Measurements from ENCODE around the gene HOXA7. TPM values are rescaled to one million over a fixed set of nuclear protein-coding genes. Genes with fewer than 3 reads are reported as not detected.

HOXA7 gene
- total RNA-seq, 4 donors from 2014 or later, result 8.7 to 16.9 (median 11.3) TPM

DNA sequence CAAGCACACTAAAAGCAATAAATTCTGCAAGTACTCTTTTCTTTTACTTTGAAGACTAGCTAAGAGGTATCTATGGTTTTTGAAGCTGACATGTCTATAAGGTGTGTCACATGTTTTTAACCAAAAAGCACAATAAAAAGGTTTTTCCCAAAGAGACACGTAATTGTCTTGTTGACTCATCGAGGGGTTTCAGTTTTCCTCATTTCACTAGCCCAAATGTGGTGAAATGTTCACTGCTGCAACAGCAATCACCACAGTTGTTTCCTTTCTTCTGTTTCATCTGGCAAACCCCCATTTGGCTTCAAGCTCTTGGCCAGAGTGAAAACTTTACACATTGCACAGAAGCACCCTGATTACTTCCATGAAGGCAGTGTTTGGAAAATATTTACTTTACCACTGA, 22.1 kb downstream of the HOXA7 start:
- 34 to 40% methylated on average over 2 of the region's 2 CpGs for WGBS, 2 donors

DNA sequence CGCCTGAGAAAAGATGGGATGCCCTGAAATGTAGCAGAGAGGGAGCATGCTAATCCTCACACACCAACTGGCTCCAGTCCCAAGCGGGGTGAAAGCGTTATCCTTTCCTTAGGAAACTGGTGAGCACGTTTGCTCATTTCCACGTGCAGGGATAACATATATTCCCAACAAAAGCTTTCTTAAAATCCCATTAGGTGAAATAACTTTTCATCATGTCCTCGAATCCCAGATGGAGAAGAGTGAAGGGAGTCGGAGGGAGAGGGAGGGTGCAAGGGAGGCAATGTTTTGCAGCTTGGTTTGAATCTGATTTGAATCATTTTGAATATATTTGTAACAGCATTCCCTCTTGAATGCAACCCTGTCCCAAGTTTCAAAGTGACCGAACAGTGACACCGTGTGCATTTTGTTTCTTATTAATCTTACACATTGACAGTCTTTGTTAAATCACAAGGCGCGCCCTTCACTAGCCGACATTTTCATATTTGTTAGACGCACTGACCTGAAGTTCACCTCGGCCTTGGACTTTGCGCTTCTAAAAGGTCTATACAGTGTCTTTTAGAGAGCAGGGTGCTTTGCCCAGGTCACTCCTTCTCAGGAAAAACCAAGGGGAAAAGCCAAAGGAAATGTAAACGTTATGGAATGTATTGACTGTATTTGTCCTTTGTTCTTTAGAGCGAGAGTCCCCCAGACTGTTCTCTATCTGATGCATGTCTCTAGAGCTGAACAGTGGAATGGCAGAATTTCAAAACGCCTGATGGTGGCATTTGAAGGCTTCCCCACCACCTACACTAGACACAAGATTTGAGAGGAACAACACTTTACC, 22.9 kb downstream of the HOXA7 start:
- H3K27ac ChIP-seq, result peak overlapping the region in 3 of 4 donors; percentile 6 to 57 (median 34)
- 47 to 53% methylated on average over 18 of the region's 18 CpGs for WGBS, 2 donors
- no peak for DNase-seq (ENCODE audit: low spot score in 2 of 2)

More for the DNA sequence above, 22.1 kb downstream of the HOXA7 start:
- H3K36me3 ChIP-seq, result peaks cover 0 to 2% (median 0%) of the 10 kb centered on the region in 3 donors
- peak overlapping the region in 3 of 4 donors; percentile 6 to 57 (median 34) for H3K27ac ChIP-seq
- no peak overlapping the region for H3K4me3 ChIP-seq
- H3K27me3 ChIP-seq, result peaks cover 0 to 60% of the 10 kb centered on the region in 2 donors
- peak in 1 of 2 donors; percentile 78 for DNase-seq (ENCODE audit: low spot score in 2 of 2)
- H3K9me3 ChIP-seq, result no peaks in the 10 kb centered on the region
- TF ChIP-seq, protein P1, sequence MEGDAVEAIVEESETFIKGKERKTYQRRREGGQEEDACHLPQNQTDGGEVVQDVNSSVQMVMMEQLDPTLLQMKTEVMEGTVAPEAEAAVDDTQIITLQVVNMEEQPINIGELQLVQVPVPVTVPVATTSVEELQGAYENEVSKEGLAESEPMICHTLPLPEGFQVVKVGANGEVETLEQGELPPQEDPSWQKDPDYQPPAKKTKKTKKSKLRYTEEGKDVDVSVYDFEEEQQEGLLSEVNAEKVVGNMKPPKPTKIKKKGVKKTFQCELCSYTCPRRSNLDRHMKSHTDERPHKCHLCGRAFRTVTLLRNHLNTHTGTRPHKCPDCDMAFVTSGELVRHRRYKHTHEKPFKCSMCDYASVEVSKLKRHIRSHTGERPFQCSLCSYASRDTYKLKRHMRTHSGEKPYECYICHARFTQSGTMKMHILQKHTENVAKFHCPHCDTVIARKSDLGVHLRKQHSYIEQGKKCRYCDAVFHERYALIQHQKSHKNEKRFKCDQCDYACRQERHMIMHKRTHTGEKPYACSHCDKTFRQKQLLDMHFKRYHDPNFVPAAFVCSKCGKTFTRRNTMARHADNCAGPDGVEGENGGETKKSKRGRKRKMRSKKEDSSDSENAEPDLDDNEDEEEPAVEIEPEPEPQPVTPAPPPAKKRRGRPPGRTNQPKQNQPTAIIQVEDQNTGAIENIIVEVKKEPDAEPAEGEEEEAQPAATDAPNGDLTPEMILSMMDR (IDR thresholded peaks at IDR 0.05), result no peak
- peak in 1 of 2 donors; percentile 67 for TF ChIP-seq EP300 (IDR thresholded peaks at IDR 0.05)
- peaks cover 0 to 82% (median 22%) of the 10 kb centered on the region in 4 donors for H3K4me1 ChIP-seq

DNA sequence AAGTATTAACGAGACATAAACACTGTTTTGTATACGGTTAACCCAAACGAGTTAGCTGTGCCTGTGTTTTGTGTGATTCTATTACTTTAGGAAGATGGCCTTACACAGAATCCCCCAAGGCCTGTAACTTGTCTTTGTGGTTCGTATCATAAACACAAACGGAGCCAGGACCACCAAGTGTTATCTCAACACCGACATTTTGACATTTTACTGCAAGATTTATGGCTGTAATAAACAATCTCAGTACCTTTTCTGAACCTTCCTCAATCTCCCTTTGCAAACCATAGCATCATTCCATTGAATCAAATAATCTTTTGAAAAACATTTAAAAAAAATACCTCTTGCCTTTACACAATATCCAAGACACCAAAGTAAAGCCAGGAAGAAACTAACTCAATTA, 23.5 kb downstream of the HOXA7 start:
- H3K27ac ChIP-seq, result no peak overlapping the region

More for the DNA sequence above, 22.9 kb downstream of the HOXA7 start:
- Histone ChIP-seq H3K4me3 (no peak overlapping the region), H3K9me3 (no peaks in the 10 kb centered on the region), H3K36me3 (no peaks in the 10 kb centered on the region), H3K27me3 (peaks cover 0 to 61% of the 10 kb centered on the region in 2 donors), H3K4me1 (peaks cover 0 to 83% (median 22%) of the 10 kb centered on the region in 4 donors)
- TF ChIP-seq, protein P1 (IDR thresholded peaks at IDR 0.05), result no peak
- TF ChIP-seq POLR2A (IDR thresholded peaks at IDR 0.05), result no peak
- TF ChIP-seq EP300 (IDR thresholded peaks at IDR 0.05), result no peak

DNA sequence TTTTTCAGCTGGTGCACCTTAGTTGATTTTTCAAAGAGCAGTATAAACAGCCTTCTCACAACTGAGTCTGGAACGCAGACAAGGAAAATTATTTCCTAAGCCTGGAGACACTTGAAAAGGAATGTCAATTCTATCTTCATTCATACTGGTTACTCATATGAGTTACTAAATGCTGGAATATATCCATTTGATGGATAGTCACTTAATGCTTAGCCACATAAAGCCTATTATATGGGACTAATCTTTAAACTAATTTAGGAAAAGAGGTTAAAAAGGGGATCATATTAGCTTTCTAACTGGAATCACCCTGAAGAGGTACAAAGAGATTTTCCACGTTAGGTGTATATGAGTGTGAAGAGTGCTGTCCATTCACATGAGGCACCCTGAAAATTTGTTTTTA, 24.3 kb downstream of the HOXA7 start:
- Histone ChIP-seq H3K27me3 (peaks cover 0 to 66% of the 10 kb centered on the region in 2 donors), H3K4me3 (no peak overlapping the region), H3K27ac (no peak overlapping the region), H3K4me1 (peaks cover 0 to 84% (median 20%) of the 10 kb centered on the region in 4 donors), H3K36me3 (no peaks in the 10 kb centered on the region), H3K9me3 (no peaks in the 10 kb centered on the region)
- 82 to 85% methylated on average over 2 of the region's 2 CpGs for WGBS, 2 donors
- TF ChIP-seq POLR2A (IDR thresholded peaks at IDR 0.05), result no peak
- TF ChIP-seq, protein P1 (IDR thresholded peaks at IDR 0.05), result no peak
- TF ChIP-seq EP300 (IDR thresholded peaks at IDR 0.05), result no peak
- DNase-seq (ENCODE audit: low spot score in 2 of 2), result no peak

More for the DNA sequence above, 23.5 kb downstream of the HOXA7 start:
- no peak for TF ChIP-seq EP300 (IDR thresholded peaks at IDR 0.05)
- no peak for TF ChIP-seq POLR2A (IDR thresholded peaks at IDR 0.05)
- TF ChIP-seq, protein P1 (IDR thresholded peaks at IDR 0.05), result no peak
- no peak overlapping the region for H3K4me3 ChIP-seq
- H3K9me3 ChIP-seq, result no peaks in the 10 kb centered on the region
- no peak for DNase-seq (ENCODE audit: low spot score in 2 of 2)
- H3K27me3 ChIP-seq, result peaks cover 0 to 61% of the 10 kb centered on the region in 2 donors
- 59 to 60% methylated on average over 6 of the region's 6 CpGs for WGBS, 2 donors
- H3K4me1 ChIP-seq, result peaks cover 0 to 83% (median 22%) of the 10 kb centered on the region in 4 donors
- H3K36me3 ChIP-seq, result no peaks in the 10 kb centered on the region

DNA sequence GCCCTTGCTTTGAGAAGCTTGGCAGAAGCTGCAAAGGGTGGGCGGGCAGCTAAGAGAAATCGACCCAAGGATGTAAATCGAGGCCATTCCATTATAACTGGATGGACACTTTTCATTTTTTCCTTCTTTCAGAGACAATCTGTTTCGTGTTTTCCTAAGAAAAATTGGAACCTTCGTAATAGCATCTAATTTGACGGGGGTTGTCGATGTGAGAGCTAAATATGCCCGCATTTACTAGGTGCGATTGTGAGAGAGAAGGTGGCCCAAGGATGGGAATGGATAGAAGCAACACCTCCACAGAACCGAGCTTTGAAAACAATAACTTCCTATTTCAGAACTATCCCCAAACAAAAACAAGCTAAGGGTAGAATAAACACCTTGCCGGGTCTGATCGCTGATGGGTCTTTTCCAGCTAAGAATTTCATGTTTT, 25.1 kb downstream of the HOXA7 start:
- H3K36me3 ChIP-seq, result no peaks in the 10 kb centered on the region
- TF ChIP-seq, protein P1 (IDR thresholded peaks at IDR 0.05), result no peak
- TF ChIP-seq POLR2A (IDR thresholded peaks at IDR 0.05) (no peak), EP300 (IDR thresholded peaks at IDR 0.05) (no peak)
- peaks cover 0 to 64% of the 10 kb centered on the region in 2 donors for H3K27me3 ChIP-seq
- H3K27ac ChIP-seq, result peak overlapping the region in 3 of 4 donors; percentile 56 to 90 (median 84)
- WGBS, 2 donors, result 37 to 44% methylated on average over 12 of the region's 12 CpGs
- H3K4me1 ChIP-seq, result peaks cover 0 to 79% (median 16%) of the 10 kb centered on the region in 4 donors
- H3K4me3 ChIP-seq, result peak overlapping the region; percentile 51 to 76 (median 64)
- no peaks in the 10 kb centered on the region for H3K9me3 ChIP-seq
- no peak for DNase-seq (ENCODE audit: low spot score in 2 of 2)
